Gastroesophageal sphincter (tissue), 4 donors: ENCODE results near the gene NCK2. TPM values are rescaled to one million over a fixed set of nuclear protein-coding genes. Genes with fewer than 3 reads are reported as not detected.
A peak's percentile ranks its signal among the peaks of the same experiment; 100 is the strongest.

Experiments used
- ATAC-seq: fragments of 150-250 bp; one replicate; pipeline ENCODE4 v1.9.1; 2016; ENCODE audit warnings: mild to moderate bottlenecking, moderate library complexity
- H3K27ac ChIP-seq, 4 donors: fragments of 200-600 bp; sonication (generic) in 3 of 4; 1 replicate in 3 of 4; 2 replicates in 1 of 4; pipeline ENCODE4 v1.5.1; 2016 to 2019
- H3K27me3 ChIP-seq: fragments of 200-600 bp; sonication (generic); one replicate; pipeline ENCODE4 v1.5.1; 2019
- H3K36me3 ChIP-seq, 2 donors: fragments of 200-600 bp; sonication (generic); one replicate each; pipeline ENCODE4 v1.5.1; 2019; ENCODE audit warnings: control low read depth in 1 of 2
- H3K4me1 ChIP-seq, 3 donors: fragments of 200-600 bp; sonication (generic); 1 replicate in 2 of 3; 2 replicates in 1 of 3; pipeline ENCODE4 v1.5.1; 2016 to 2019; ENCODE audit warnings: control low read depth in 2 of 3
- H3K4me3 ChIP-seq, 2 donors: fragments of 200-600 bp; sonication (generic); one replicate each; pipeline ENCODE4 v1.5.1; 2019; ENCODE audit warnings: mild to moderate bottlenecking in 1 of 2, moderate library complexity in 1 of 2
- H3K9me3 ChIP-seq, 3 donors: fragments of 200-600 bp; sonication (generic); one replicate each; pipeline ENCODE4 v1.5.1; 2017 to 2019; ENCODE audit warnings: control low read depth in 2 of 3
- CTCF ChIP-seq, 4 experiments: fragments of 200-600 bp in 2 of 4; fragments of 450-650 bp in 2 of 4; sonication (generic) in 1 of 4; IDR thresholded peaks; one replicate each; pipeline ENCODE4 v1.5.1; 2017 to 2019; ENCODE audit warnings: antibody characterized with exemption in 4 of 4, mild to moderate bottlenecking in 2 of 4, moderate library complexity in 2 of 4
- EP300 ChIP-seq: sonication (generic); formaldehyde crosslinking; IDR thresholded peaks from one replicate; pipeline ENCODE4 v1.6.1; 2017; ENCODE audit warnings: antibody characterized with exemption, mild to moderate bottlenecking
- POLR2A ChIP-seq, 2 donors: fragments of 450-650 bp; IDR thresholded peaks; one replicate each; pipeline ENCODE4 v1.6.1; 2017; ENCODE audit warnings: antibody characterized with exemption in 2 of 2, mild to moderate bottlenecking in 2 of 2, moderate library complexity in 1 of 2
- POLR2AphosphoS5 ChIP-seq: sonication (generic); formaldehyde crosslinking; IDR thresholded peaks from one replicate; pipeline ENCODE4 v1.6.1; 2017; ENCODE audit warnings: antibody characterized with exemption
- WGBS, 2 donors: methylation state at CpG; one replicate each; pipeline ENCODE4 v1.1.5; 2018; ENCODE audit warnings: low coverage in 1 of 2; 5-methylcytosine and 5-hydroxymethylcytosine counted together
- total RNA-seq, 4 donors: library from RNA; depleted of rRNA; stranded (reverse); fragments of >200 nt; gene quantifications; one replicate each; pipeline ENCODE4 v1.1.0, GENCODE V29; 2016

NCK2 gene
- total RNA-seq, 4 donors from 2014 or later = 63.0 to 131 (median 89.5) TPM

DNA sequence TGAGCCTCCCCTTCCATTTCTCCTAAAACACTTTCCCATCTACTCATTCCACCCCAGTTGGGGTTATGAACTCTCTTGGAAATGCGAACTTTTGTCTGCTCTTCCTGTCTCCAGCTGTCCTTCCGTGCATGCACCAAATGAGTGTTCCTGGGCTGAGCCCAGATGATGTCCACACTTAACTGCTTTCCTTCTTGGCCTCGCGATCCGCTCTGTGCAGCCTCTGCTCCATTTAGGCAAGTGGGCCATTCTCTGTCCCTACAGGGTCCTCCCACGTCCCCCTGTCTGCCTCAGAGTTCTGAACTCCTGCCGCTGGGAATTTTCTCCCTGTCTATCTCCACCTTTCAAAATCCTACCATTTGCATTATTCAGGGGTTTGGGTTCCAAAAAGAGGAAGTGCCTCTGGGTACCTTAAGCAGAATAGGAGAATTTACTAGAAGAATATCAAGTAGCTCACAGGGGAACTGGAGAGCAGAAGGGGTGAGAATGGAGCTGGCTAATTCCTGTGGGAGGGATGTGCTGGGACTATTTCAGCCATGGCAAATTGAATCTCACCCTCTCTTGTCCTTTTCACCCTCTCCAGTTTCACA, 4.7 kb upstream of the NCK2 start:
- 79 to 82% methylated on average over 7 of the region's 7 CpGs for WGBS, 2 donors
- Histone ChIP-seq H3K4me1 (peaks cover 0 to 10% (median 5%) of the 10 kb centered on the region in 3 donors), H3K27ac (no peak overlapping the region), H3K9me3 (no peaks in the 10 kb centered on the region), H3K27me3 (no peaks in the 10 kb centered on the region), H3K36me3 (no peaks in the 10 kb centered on the region), H3K4me3 (no peak overlapping the region)
- ATAC-seq = no peak
- no peak for TF ChIP-seq POLR2A (IDR thresholded peaks at IDR 0.05)
- TF ChIP-seq CTCF (IDR thresholded peaks at IDR 0.05) = no peak

GRCh38 chr2:105741174-105741573, 3.5 kb upstream of the NCK2 start:
- H3K27me3 ChIP-seq = no peaks in the 10 kb centered on the region
- H3K4me3 ChIP-seq = no peak overlapping the region
- H3K9me3 ChIP-seq = no peaks in the 10 kb centered on the region
- H3K4me1 ChIP-seq = peaks cover 0 to 17% (median 6%) of the 10 kb centered on the region in 3 donors
- no peaks in the 10 kb centered on the region for H3K36me3 ChIP-seq
- no peak for ATAC-seq
- H3K27ac ChIP-seq = no peak overlapping the region
- TF ChIP-seq POLR2A (IDR thresholded peaks at IDR 0.05) (no peak), POLR2AphosphoS5 (no peak), EP300 (no peak), CTCF (IDR thresholded peaks at IDR 0.05) (no peak)
- WGBS, 2 donors = 83% methylated on average over 3 of the region's 3 CpGs; no CpG with 5 or more reads in 1 of the 2 donors

DNA sequence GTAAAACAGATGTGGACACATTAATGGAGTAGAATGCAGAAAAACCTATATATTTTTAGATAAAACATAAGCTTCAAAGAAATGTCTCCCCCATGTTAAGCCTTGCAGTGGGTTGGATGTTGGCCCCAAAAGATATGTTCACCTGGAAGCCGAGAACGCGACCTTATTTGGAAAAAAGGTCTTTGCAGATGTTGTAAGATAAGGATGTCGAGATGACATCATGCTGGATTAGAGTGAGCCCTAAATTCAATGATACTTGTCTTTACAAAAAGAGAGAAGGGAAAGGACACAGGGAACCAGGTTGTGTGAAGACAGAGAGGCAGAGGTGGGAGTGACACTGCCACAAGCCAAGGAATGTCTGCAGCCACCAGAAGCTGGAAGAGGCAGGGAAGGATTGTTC, 3.1 kb upstream of the NCK2 start:
- ATAC-seq = no peak
- Histone ChIP-seq H3K4me1 (peaks cover 0 to 22% (median 11%) of the 10 kb centered on the region in 3 donors), H3K4me3 (no peak overlapping the region), H3K36me3 (no peaks in the 10 kb centered on the region), H3K27ac (no peak overlapping the region), H3K9me3 (no peaks in the 10 kb centered on the region), H3K27me3 (no peaks in the 10 kb centered on the region)
- WGBS, 2 donors = 100% methylated on average over 4 of the region's 4 CpGs
- no peak for TF ChIP-seq CTCF (IDR thresholded peaks at IDR 0.05)

- peak; percentile 22 to 33 for TF ChIP-seq POLR2A (IDR thresholded peaks at IDR 0.05)
- TF ChIP-seq EP300 = no peak
- Histone ChIP-seq H3K36me3 (no peaks in the 10 kb centered on the region), H3K4me3 (peak overlapping the region; percentile 88 to 95), H3K27ac (peak overlapping the region; percentile 83 to 95 (median 92)), H3K27me3 (no peaks in the 10 kb centered on the region), H3K9me3 (no peaks in the 10 kb centered on the region), H3K4me1 (peaks cover 0 to 48% (median 22%) of the 10 kb centered on the region in 3 donors)
- 7 to 17% methylated on average over 8 to 15 of the region's 75 CpGs for WGBS, 2 donors
- peak; percentile 90 for ATAC-seq
Measured at GRCh38 chr2:105744091-105744908, 412 bp upstream of the NCK2 start.

- H3K27ac ChIP-seq = peak overlapping the region in 3 of 4 donors; percentile 91 to 94 (median 92)
Measured at GRCh38 chr2:105746177-105747080, 1.7 kb downstream of the NCK2 start.

More at GRCh38 chr2:105746177-105747080, 1.7 kb downstream of the NCK2 start:
- Histone ChIP-seq H3K4me3 (peak overlapping the region; percentile 78 to 95), H3K27me3 (no peaks in the 10 kb centered on the region), H3K36me3 (no peaks in the 10 kb centered on the region), H3K9me3 (no peaks in the 10 kb centered on the region), H3K4me1 (peaks cover 0 to 68% (median 22%) of the 10 kb centered on the region in 3 donors)
- WGBS, 2 donors = 49 to 54% methylated on average over 18 to 21 of the region's 23 CpGs
- TF ChIP-seq POLR2AphosphoS5 = no peak
- TF ChIP-seq CTCF (IDR thresholded peaks at IDR 0.05) = no peak
- no peak for TF ChIP-seq EP300
- no peak for TF ChIP-seq POLR2A (IDR thresholded peaks at IDR 0.05)
- ATAC-seq = no peak
